ENCODE results near the gene ZDHHC14.

The ZDHHC14 gene

DNA sequence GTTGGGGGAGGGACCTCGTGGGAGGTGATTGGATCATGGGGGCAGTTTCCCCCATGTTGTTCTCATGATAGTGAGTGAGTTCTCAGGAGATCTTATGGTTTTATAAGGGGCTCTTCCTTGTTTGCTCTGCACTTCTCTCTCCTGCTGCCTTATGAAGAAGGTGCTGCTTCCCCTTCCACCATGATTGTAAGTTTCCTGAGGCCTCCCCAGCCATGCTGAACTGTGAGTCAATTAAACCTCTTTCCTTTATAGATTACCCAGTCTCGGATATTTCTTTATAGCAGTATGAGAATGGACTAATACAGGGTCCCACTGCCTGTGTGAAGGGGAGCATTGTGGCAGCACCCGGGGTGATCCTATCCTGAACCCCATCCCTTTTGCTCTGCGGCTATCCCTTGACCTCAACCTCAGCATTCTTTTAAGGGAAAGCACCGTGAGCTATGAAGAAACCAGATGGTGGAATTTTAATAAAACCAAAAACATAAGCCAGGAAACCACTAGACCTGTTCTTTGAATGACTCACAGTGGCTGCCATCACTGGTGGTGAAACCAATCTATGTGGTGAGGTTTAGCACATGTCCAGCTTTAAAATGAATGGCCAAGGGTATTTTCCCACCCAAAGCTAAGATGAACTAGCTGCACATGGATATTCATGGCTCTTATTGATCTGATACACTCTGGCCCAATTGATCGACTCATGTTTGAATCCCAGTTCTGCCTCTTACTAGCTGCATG, 62.2 kb downstream of the ZDHHC14 start:
- no peak overlapping the region for H3K4me3 ChIP-seq (ENCODE audit: severe bottlenecking)
- no peak for TF ChIP-seq CTCF (IDR thresholded peaks at IDR 0.05; ENCODE audit: poor library complexity, severe bottlenecking)
- no peaks in the 10 kb centered on the region for H3K27me3 ChIP-seq (ENCODE audit: insufficient read depth, poor library complexity, severe bottlenecking)
- ATAC-seq (ENCODE audit: low read depth) (no peak), DNase-seq (ENCODE audit: low spot score) (no peak)
- no peaks in the 10 kb centered on the region for H3K4me1 ChIP-seq (ENCODE audit: insufficient read depth, poor library complexity, severe bottlenecking)
- H3K27ac ChIP-seq (ENCODE audit: poor library complexity, severe bottlenecking): no peak overlapping the region
- no peaks in the 10 kb centered on the region; the same call in 1 of the 2 replicates for H3K36me3 ChIP-seq (ENCODE audit: low read depth)
- no peaks in the 10 kb centered on the region for H3K9me3 ChIP-seq (ENCODE audit: severe bottlenecking)

GRCh38 chr6:157445277-157446009, 64.5 kb downstream of the ZDHHC14 start:
- no peak for TF ChIP-seq CTCF (IDR thresholded peaks at IDR 0.05; ENCODE audit: poor library complexity, severe bottlenecking)

GRCh38 chr6:157447735-157448134, 66.7 kb downstream of the ZDHHC14 start:
- Histone ChIP-seq H3K4me1 (ENCODE audit: insufficient read depth, poor library complexity, severe bottlenecking) (no peaks in the 10 kb centered on the region), H3K9me3 (ENCODE audit: severe bottlenecking) (no peaks in the 10 kb centered on the region), H3K27me3 (ENCODE audit: insufficient read depth, poor library complexity, severe bottlenecking) (no peaks in the 10 kb centered on the region), H3K27ac (ENCODE audit: poor library complexity, severe bottlenecking) (no peak overlapping the region), H3K4me3 (ENCODE audit: severe bottlenecking) (no peak overlapping the region), H3K36me3 (ENCODE audit: low read depth) (no peaks in the 10 kb centered on the region)
- DNase-seq (ENCODE audit: low spot score) (no peak), ATAC-seq (ENCODE audit: low read depth) (no peak)
- no peak for TF ChIP-seq CTCF (IDR thresholded peaks at IDR 0.05; ENCODE audit: poor library complexity, severe bottlenecking)

More at GRCh38 chr6:157445277-157446009, 64.5 kb downstream of the ZDHHC14 start:
- ATAC-seq (ENCODE audit: low read depth) (no peak), DNase-seq (ENCODE audit: low spot score) (no peak)
- no peak overlapping the region for H3K4me3 ChIP-seq (ENCODE audit: severe bottlenecking)
- no peaks in the 10 kb centered on the region for H3K36me3 ChIP-seq (ENCODE audit: low read depth)
- H3K27me3 ChIP-seq (ENCODE audit: insufficient read depth, poor library complexity, severe bottlenecking): no peaks in the 10 kb centered on the region
- H3K4me1 ChIP-seq (ENCODE audit: insufficient read depth, poor library complexity, severe bottlenecking): no peaks in the 10 kb centered on the region
- no peak overlapping the region for H3K27ac ChIP-seq (ENCODE audit: poor library complexity, severe bottlenecking)
- H3K9me3 ChIP-seq (ENCODE audit: severe bottlenecking): no peaks in the 10 kb centered on the region

- no peaks in the 10 kb centered on the region for H3K36me3 ChIP-seq (ENCODE audit: low read depth)
- no peaks in the 10 kb centered on the region for H3K4me1 ChIP-seq (ENCODE audit: insufficient read depth, poor library complexity, severe bottlenecking)
- no peak for TF ChIP-seq CTCF (IDR thresholded peaks at IDR 0.05; ENCODE audit: poor library complexity, severe bottlenecking)
- no peaks in the 10 kb centered on the region for H3K9me3 ChIP-seq (ENCODE audit: severe bottlenecking)
- H3K27me3 ChIP-seq (ENCODE audit: insufficient read depth, poor library complexity, severe bottlenecking): no peaks in the 10 kb centered on the region
- DNase-seq (ENCODE audit: low spot score) (no peak), ATAC-seq (ENCODE audit: low read depth) (no peak)
- no peak overlapping the region for H3K27ac ChIP-seq (ENCODE audit: poor library complexity, severe bottlenecking)
- H3K4me3 ChIP-seq (ENCODE audit: severe bottlenecking): no peak overlapping the region
These were observed 68.6 kb downstream of the ZDHHC14 start for GRCh38 chr6:157449610-157450009.
